HG03378 (cell line): Measurements from ENCODE around the gene MPHOSPH6.
"Not testable (repeated sequence)": the region's sequence is repeated elsewhere in the genome, so short reads cannot be mapped to it uniquely, and the experiment has no call there.

Experiments
- ATAC-seq: cut with Tn5 transposase; IDR thresholded peaks from one replicate; pipeline ENCODE4 v1.9.1; 2021; ENCODE audit warnings: mild to moderate bottlenecking, moderate library complexity; ENCODE audit not compliant: unreplicated experiment

MPHOSPH6 gene

GRCh38 chr16:82169861-82170845 is at the start of gene MPHOSPH6:
MPHOSPH6 (minus strand) TSS chr16:82170224; CDS start chr16:82170175, 49 bp downstream.
- ATAC-seq, result peak; percentile 76

- ATAC-seq, result no peak
These were observed 49.3 kb upstream of the MPHOSPH6 start for GRCh38 chr16:82219298-82219697.

GRCh38 chr16:82209314-82209713 is 39.3 kb upstream of the MPHOSPH6 start:
- not testable (repeated sequence) for ATAC-seq

- ATAC-seq, result no peak
These were observed 33.2 kb upstream of the MPHOSPH6 start for GRCh38 chr16:82203198-82203597.

- ATAC-seq, result no peak
These were observed 31.9 kb upstream of the MPHOSPH6 start for GRCh38 chr16:82201926-82202325.

- no peak for ATAC-seq
These were observed 31.3 kb upstream of the MPHOSPH6 start for GRCh38 chr16:82201351-82201750.

GRCh38 chr16:82199209-82199608 is 29.2 kb upstream of the MPHOSPH6 start:
- no peak for ATAC-seq

GRCh38 chr16:82197540-82198240 is 27.7 kb upstream of the MPHOSPH6 start:
- no peak for ATAC-seq

- ATAC-seq, result no peak
These were observed 26.0 kb upstream of the MPHOSPH6 start for GRCh38 chr16:82195917-82196494.

GRCh38 chr16:82194086-82194485 is 24.1 kb upstream of the MPHOSPH6 start:
- no peak for ATAC-seq

- no peak for ATAC-seq
These were observed 22.6 kb upstream of the MPHOSPH6 start for GRCh38 chr16:82192665-82193064.

- no peak for ATAC-seq
These were observed 20.4 kb upstream of the MPHOSPH6 start for GRCh38 chr16:82190386-82190785.

- ATAC-seq, result no peak
These were observed 17.8 kb upstream of the MPHOSPH6 start for GRCh38 chr16:82187829-82188228.

GRCh38 chr16:82185012-82185411 is 15.0 kb upstream of the MPHOSPH6 start:
- no peak for ATAC-seq

- no peak for ATAC-seq
These were observed 14.2 kb upstream of the MPHOSPH6 start for GRCh38 chr16:82184213-82184612.

- ATAC-seq, result no peak
These were observed 13.0 kb upstream of the MPHOSPH6 start for GRCh38 chr16:82183004-82183397.

GRCh38 chr16:82182266-82183003 is 12.4 kb upstream of the MPHOSPH6 start:
- no peak for ATAC-seq

- no peak for ATAC-seq
These were observed 11.6 kb upstream of the MPHOSPH6 start for GRCh38 chr16:82181461-82182185.

- ATAC-seq, result no peak
These were observed 8.3 kb upstream of the MPHOSPH6 start for GRCh38 chr16:82178352-82178751.

- no peak for ATAC-seq
These were observed 7.5 kb upstream of the MPHOSPH6 start for GRCh38 chr16:82177555-82177954.
